EL (cell line): ENCODE results near the gene B2M.
"Not testable (repeated sequence)": the region's sequence is repeated elsewhere in the genome, so short reads cannot be mapped to it uniquely, and the experiment has no call there.

Source experiments
- DNase-seq: peaks from one replicate; pipeline ENCODE4 v3.0.0-alpha.2; 2016

Gene B2M

GRCh38 chr15:44711096-44711742 is at the start of gene B2M, which contains the start of gene PATL2:
B2M (plus strand) TSS chr15:44711517; CDS start chr15:44711547, 30 bp downstream.
PATL2 (minus strand) TSS chr15:44711323; CDS start chr15:44676490, 34,833 bp downstream.
- DNase-seq: peak; percentile 95

GRCh38 chr15:44661576-44661975 is 49.7 kb upstream of the B2M start:
- no peak for DNase-seq

GRCh38 chr15:44662478-44663409 is 48.6 kb upstream of the B2M start:
- peak; percentile 72 for DNase-seq

GRCh38 chr15:44663410-44664308 is 47.7 kb upstream of the B2M start, which contains the start of gene SPG11:
SPG11 (minus strand) TSS chr15:44663662; CDS start chr15:44663647, 15 bp downstream.
- peak; percentile 98 for DNase-seq

GRCh38 chr15:44666210-44667038 is 44.9 kb upstream of the B2M start:
- no peak for DNase-seq

- no peak for DNase-seq
These were observed 44.3 kb upstream of the B2M start for GRCh38 chr15:44667039-44667360.

- no peak for DNase-seq
These were observed 42.4 kb upstream of the B2M start for GRCh38 chr15:44668921-44669320.

GRCh38 chr15:44670087-44670950 is 41.0 kb upstream of the B2M start:
- DNase-seq: no peak

- no peak for DNase-seq
These were observed 37.7 kb upstream of the B2M start for GRCh38 chr15:44673639-44674038.

GRCh38 chr15:44675911-44676310 is 35.4 kb upstream of the B2M start:
- no peak for DNase-seq

GRCh38 chr15:44676676-44677075 is 34.6 kb upstream of the B2M start:
- no peak for DNase-seq

- no peak for DNase-seq
These were observed 29.1 kb upstream of the B2M start for GRCh38 chr15:44682211-44682610.

- DNase-seq: peak; percentile 11
These were observed 28.3 kb upstream of the B2M start for GRCh38 chr15:44682809-44683682.

GRCh38 chr15:44689318-44689717 is 22.0 kb upstream of the B2M start:
- not testable (repeated sequence) for DNase-seq

GRCh38 chr15:44690245-44690644 is 21.1 kb upstream of the B2M start:
- DNase-seq: not testable (repeated sequence)

- no peak for DNase-seq
These were observed 18.7 kb upstream of the B2M start for GRCh38 chr15:44692659-44693058.

- no peak for DNase-seq
These were observed 16.9 kb upstream of the B2M start for GRCh38 chr15:44694416-44694815.

GRCh38 chr15:44695294-44695693 is 16.0 kb upstream of the B2M start:
- DNase-seq: no peak

GRCh38 chr15:44697014-44697413 is 14.3 kb upstream of the B2M start:
- DNase-seq: no peak

GRCh38 chr15:44698641-44699040 is 12.7 kb upstream of the B2M start:
- no peak for DNase-seq
